ENCODE results near the gene C10orf90. TPM values are rescaled to one million over a fixed set of nuclear protein-coding genes. Genes with fewer than 3 reads are reported as not detected.

C10orf90 gene
- total and polyA plus RNA-seq, 3 donors from 2014 or later: 4.3 to 17.6 (median 10.3) TPM

DNA sequence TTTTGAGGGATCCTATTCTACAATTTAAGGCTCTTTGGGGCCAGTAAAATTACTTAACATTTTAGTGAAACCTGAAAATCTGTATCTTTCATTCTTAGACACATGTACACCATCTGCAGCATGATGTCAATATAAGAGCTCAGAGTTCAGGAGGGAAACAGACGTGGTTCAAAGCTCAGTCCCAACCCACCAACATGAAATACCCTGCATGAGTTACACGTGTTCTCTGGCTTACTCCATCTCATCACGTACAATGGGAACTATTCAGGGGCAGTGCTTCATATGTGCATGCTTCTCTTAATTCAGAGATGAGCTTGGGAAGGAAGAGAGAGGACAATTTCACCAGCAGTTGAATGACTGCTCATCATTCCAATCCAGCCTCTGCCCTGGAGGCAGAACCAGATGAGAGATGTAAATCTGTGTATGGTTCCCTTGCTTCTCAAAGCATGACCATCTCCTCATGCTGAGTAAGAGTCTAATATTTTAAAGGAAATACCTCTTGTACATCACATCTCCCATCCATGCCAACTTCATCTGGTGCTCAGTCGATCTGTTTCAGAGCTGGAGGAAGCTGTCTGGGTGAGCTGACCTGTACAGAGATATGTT, 253.2 kb downstream of the C10orf90 start:
- Histone ChIP-seq H3K36me3 (ENCODE audit: low read depth, missing control alignments) (no peaks in the 10 kb centered on the region), H3K9me3 (no peaks in the 10 kb centered on the region), H3K4me1 (no peaks in the 10 kb centered on the region), H3K4me3 (no peak overlapping the region), H3K27ac (no peak overlapping the region), H3K27me3 (no peaks in the 10 kb centered on the region)
- 74 to 86% methylated on average over 4 of the region's 4 CpGs for WGBS, 2 donors
- TF ChIP-seq, protein P1, sequence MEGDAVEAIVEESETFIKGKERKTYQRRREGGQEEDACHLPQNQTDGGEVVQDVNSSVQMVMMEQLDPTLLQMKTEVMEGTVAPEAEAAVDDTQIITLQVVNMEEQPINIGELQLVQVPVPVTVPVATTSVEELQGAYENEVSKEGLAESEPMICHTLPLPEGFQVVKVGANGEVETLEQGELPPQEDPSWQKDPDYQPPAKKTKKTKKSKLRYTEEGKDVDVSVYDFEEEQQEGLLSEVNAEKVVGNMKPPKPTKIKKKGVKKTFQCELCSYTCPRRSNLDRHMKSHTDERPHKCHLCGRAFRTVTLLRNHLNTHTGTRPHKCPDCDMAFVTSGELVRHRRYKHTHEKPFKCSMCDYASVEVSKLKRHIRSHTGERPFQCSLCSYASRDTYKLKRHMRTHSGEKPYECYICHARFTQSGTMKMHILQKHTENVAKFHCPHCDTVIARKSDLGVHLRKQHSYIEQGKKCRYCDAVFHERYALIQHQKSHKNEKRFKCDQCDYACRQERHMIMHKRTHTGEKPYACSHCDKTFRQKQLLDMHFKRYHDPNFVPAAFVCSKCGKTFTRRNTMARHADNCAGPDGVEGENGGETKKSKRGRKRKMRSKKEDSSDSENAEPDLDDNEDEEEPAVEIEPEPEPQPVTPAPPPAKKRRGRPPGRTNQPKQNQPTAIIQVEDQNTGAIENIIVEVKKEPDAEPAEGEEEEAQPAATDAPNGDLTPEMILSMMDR (IDR thresholded peaks at IDR 0.05): no peak
- TF ChIP-seq POLR2A (IDR thresholded peaks at IDR 0.05): no peak
- intact Hi-C loops (cut with DNase I; ENCODE audit: low total_unique reads): no loop called here
- no peak for DNase-seq

DNA sequence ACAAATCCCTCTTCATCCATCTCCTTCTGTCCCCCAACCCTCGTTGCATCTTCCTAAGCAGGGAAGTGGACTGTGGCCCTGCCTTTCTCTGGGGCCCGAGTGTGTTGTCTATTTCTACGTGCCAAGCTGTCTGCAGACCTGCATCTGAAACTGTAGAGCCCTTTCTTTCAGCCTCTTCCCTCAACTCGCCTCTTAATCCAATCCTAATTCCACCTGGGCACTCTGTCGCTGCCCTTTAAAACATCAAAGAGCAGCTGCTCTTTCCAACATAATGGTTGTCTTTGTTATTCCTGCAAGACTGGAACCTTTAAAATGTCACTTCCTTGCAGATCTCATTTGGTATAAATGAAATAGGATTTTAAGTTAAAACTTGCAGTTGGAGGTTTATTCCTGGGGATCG, 260.7 kb downstream of the C10orf90 start:
- no peak for DNase-seq
- H3K9me3 ChIP-seq: no peaks in the 10 kb centered on the region
- no peaks in the 10 kb centered on the region for H3K27me3 ChIP-seq
- WGBS, 2 donors: 77 to 83% methylated on average over 6 of the region's 6 CpGs
- H3K27ac ChIP-seq: no peak overlapping the region
- no peak for TF ChIP-seq POLR2A (IDR thresholded peaks at IDR 0.05)
- TF ChIP-seq, protein P1 (IDR thresholded peaks at IDR 0.05): no peak
- intact Hi-C loops (cut with DNase I; ENCODE audit: low total_unique reads): no loop called here
- no peaks in the 10 kb centered on the region for H3K36me3 ChIP-seq (ENCODE audit: low read depth, missing control alignments)
- H3K4me3 ChIP-seq: no peak overlapping the region
- H3K4me1 ChIP-seq: no peaks in the 10 kb centered on the region

GRCh38 chr10:126408953-126409641, 261.4 kb downstream of the C10orf90 start:
- TF ChIP-seq, protein P1 (IDR thresholded peaks at IDR 0.05): no peak
- TF ChIP-seq POLR2A (IDR thresholded peaks at IDR 0.05): no peak
- Histone ChIP-seq H3K27me3 (no peaks in the 10 kb centered on the region), H3K36me3 (ENCODE audit: low read depth, missing control alignments) (no peaks in the 10 kb centered on the region), H3K4me1 (no peaks in the 10 kb centered on the region), H3K9me3 (no peaks in the 10 kb centered on the region), H3K4me3 (no peak overlapping the region), H3K27ac (no peak overlapping the region)
- 66 to 68% methylated on average over 11 of the region's 11 CpGs for WGBS, 2 donors
- intact Hi-C loops (cut with DNase I; ENCODE audit: low total_unique reads): no loop called here
- DNase-seq: no peak

GRCh38 chr10:126407831-126408230, 262.7 kb downstream of the C10orf90 start:
- H3K4me3 ChIP-seq: no peak overlapping the region
- intact Hi-C loops (cut with DNase I; ENCODE audit: low total_unique reads): no loop called here
- TF ChIP-seq POLR2A (IDR thresholded peaks at IDR 0.05): no peak
- TF ChIP-seq, protein P1 (IDR thresholded peaks at IDR 0.05): no peak
- H3K9me3 ChIP-seq: no peaks in the 10 kb centered on the region
- 88 to 92% methylated on average over 2 of the region's 2 CpGs for WGBS, 2 donors
- no peaks in the 10 kb centered on the region for H3K36me3 ChIP-seq (ENCODE audit: low read depth, missing control alignments)
- no peak overlapping the region for H3K27ac ChIP-seq
- DNase-seq: no peak
- no peaks in the 10 kb centered on the region for H3K4me1 ChIP-seq
- H3K27me3 ChIP-seq: no peaks in the 10 kb centered on the region

Measured in testis (tissue), 3 donors.